GM20000 (cell line): ENCODE results near the gene BMAL2.

Experiments used
- DNase-seq: peaks from one replicate; pipeline ENCODE4 v3.0.0; 2012; ENCODE audit warnings: low spot score
- CTCF ChIP-seq: IDR thresholded peaks from 2 replicates; pipeline ENCODE4 v1.5.1; 2012; ENCODE audit warnings: mild to moderate bottlenecking, control low read depth; ENCODE audit errors: extremely low read depth, missing control alignments

Gene BMAL2

GRCh38 chr12:27324530-27324929 lies 8.1 kb upstream of the BMAL2 start:
- TF ChIP-seq CTCF = no peak
- no peak for DNase-seq

- no peak for DNase-seq
Measured at GRCh38 chr12:27330846-27331245, 1.8 kb upstream of the BMAL2 start.

GRCh38 chr12:27331291-27331926 lies 1.2 kb upstream of the BMAL2 start:
- peak; percentile 74 for DNase-seq
- no peak for TF ChIP-seq CTCF

More at GRCh38 chr12:27330846-27331245, 1.8 kb upstream of the BMAL2 start:
- no peak for TF ChIP-seq CTCF

- TF ChIP-seq CTCF = no peak
- no peak for DNase-seq
Measured at GRCh38 chr12:27331927-27332324, 710 bp upstream of the BMAL2 start.

GRCh38 chr12:27332407-27332713 lies 276 bp upstream of the BMAL2 start:
- TF ChIP-seq CTCF = no peak
- no peak for DNase-seq

GRCh38 chr12:27333403-27334009 lies 870 bp downstream of the BMAL2 start:
- no peak for TF ChIP-seq CTCF
- DNase-seq = peak; percentile 60

- peak; percentile 70 for DNase-seq
- no peak for TF ChIP-seq CTCF
Measured at GRCh38 chr12:27334042-27334720, 1.5 kb downstream of the BMAL2 start.
